ENCODE results near the gene ZNF260. TPM values are rescaled to one million over a fixed set of nuclear protein-coding genes. Genes with fewer than 3 reads are reported as not detected.
A peak's percentile ranks its signal among the peaks of the same experiment; 100 is the strongest.

The ZNF260 gene
- total RNA-seq, 1 experiment from 2014 or later, result 31.6 TPM

GRCh38 chr19:36488118-36488845 is 39.8 kb downstream of the ZNF260 start:
- Histone ChIP-seq H3K9ac (ENCODE audit: low read length) (peak overlapping the region; percentile 87), H3K36me3 (ENCODE audit: insufficient read depth, low read length) (peaks cover 9% of the 10 kb centered on the region; the same call in 1 of the 2 replicates), H3K4me1 (ENCODE audit: low read length) (peaks cover 9% of the 10 kb centered on the region), H2AFZ (ENCODE audit: low read length) (peak overlapping the region; percentile 94; the same call in 1 of the 2 replicates), H3K9me2 (replicated peaks; ENCODE audit: insufficient read depth, low read length) (no peaks in the 10 kb centered on the region), H3K79me2 (ENCODE audit: low read length) (peaks cover 50% of the 10 kb centered on the region), H3K4me2 (ENCODE audit: low read depth, low read length, poor library complexity, severe bottlenecking) (peak overlapping the region; percentile 88), H3K27ac (ENCODE audit: low read length) (peak overlapping the region; percentile 89), H3K4me3 (ENCODE audit: low read length) (peak overlapping the region; percentile 96), H4K20me1 (ENCODE audit: insufficient read depth, low read depth, low read length) (no peaks in the 10 kb centered on the region), H3K27me3 (ENCODE audit: low read length) (no peaks in the 10 kb centered on the region), H3K9me3 (ENCODE audit: low read length) (no peaks in the 10 kb centered on the region; the same call in 1 of the 2 replicates)
- DNase-seq, result no peak

GRCh38 chr19:36483653-36484052 is 44.4 kb downstream of the ZNF260 start:
- no peak overlapping the region for H3K27ac ChIP-seq (ENCODE audit: low read length)
- H3K27me3 ChIP-seq (ENCODE audit: low read length), result no peaks in the 10 kb centered on the region
- DNase-seq, result no peak
- no peaks in the 10 kb centered on the region for H3K9me2 ChIP-seq (replicated peaks; ENCODE audit: insufficient read depth, low read length)
- peaks cover 83% of the 10 kb centered on the region for H3K79me2 ChIP-seq (ENCODE audit: low read length)
- H3K36me3 ChIP-seq (ENCODE audit: insufficient read depth, low read length), result peaks cover 19% of the 10 kb centered on the region; the same call in 1 of the 2 replicates
- peaks cover 9% of the 10 kb centered on the region for H3K4me1 ChIP-seq (ENCODE audit: low read length)
- H3K9me3 ChIP-seq (ENCODE audit: low read length), result no peaks in the 10 kb centered on the region
- H2AFZ ChIP-seq (ENCODE audit: low read length), result no peak overlapping the region
- H3K9ac ChIP-seq (ENCODE audit: low read length), result no peak overlapping the region
- no peaks in the 10 kb centered on the region for H4K20me1 ChIP-seq (ENCODE audit: insufficient read depth, low read depth, low read length)
- no peak overlapping the region for H3K4me3 ChIP-seq (ENCODE audit: low read length)
- no peak overlapping the region for H3K4me2 ChIP-seq (ENCODE audit: low read depth, low read length, poor library complexity, severe bottlenecking)

GRCh38 chr19:36482876-36483275 is 45.2 kb downstream of the ZNF260 start:
- H3K27me3 ChIP-seq (ENCODE audit: low read length), result no peaks in the 10 kb centered on the region
- H3K36me3 ChIP-seq (ENCODE audit: insufficient read depth, low read length), result peaks cover 20% of the 10 kb centered on the region; the same call in 1 of the 2 replicates
- H3K9ac ChIP-seq (ENCODE audit: low read length), result no peak overlapping the region
- no peak overlapping the region for H3K4me2 ChIP-seq (ENCODE audit: low read depth, low read length, poor library complexity, severe bottlenecking)
- H3K4me1 ChIP-seq (ENCODE audit: low read length), result peaks cover 1% of the 10 kb centered on the region
- H3K9me3 ChIP-seq (ENCODE audit: low read length), result no peaks in the 10 kb centered on the region
- no peak overlapping the region for H3K27ac ChIP-seq (ENCODE audit: low read length)
- DNase-seq, result no peak
- H3K79me2 ChIP-seq (ENCODE audit: low read length), result peaks cover 81% of the 10 kb centered on the region
- H3K9me2 ChIP-seq (replicated peaks; ENCODE audit: insufficient read depth, low read length), result no peaks in the 10 kb centered on the region
- no peaks in the 10 kb centered on the region for H4K20me1 ChIP-seq (ENCODE audit: insufficient read depth, low read depth, low read length)
- H2AFZ ChIP-seq (ENCODE audit: low read length), result no peak overlapping the region
- no peak overlapping the region for H3K4me3 ChIP-seq (ENCODE audit: low read length)

Other genes with a start within 250 kb of the ZNF260 start
- gene ZFP14, start 149.1 kb downstream of the ZNF260 start, total RNA-seq (2014; rRNA removed; shearing (Covaris generic); ENCODE audit: low replicate concordance), result 8.1 and 8.4 TPM in 2 replicates
- 14.4 and 23.0 TPM in 2 replicates for gene ZFP82, start 109.6 kb downstream of the ZNF260 start, total RNA-seq (2014; rRNA removed; shearing (Covaris generic); ENCODE audit: low replicate concordance)
- 17.3 and 21.4 TPM in 2 replicates for gene ZNF566, start 38.7 kb downstream of the ZNF260 start, total RNA-seq (2014; rRNA removed; shearing (Covaris generic); ENCODE audit: low replicate concordance)
- gene ZNF529, start 45.0 kb upstream of the ZNF260 start, total RNA-seq (2014; rRNA removed; shearing (Covaris generic); ENCODE audit: low replicate concordance), result 12.2 and 23.1 TPM in 2 replicates
- gene ZNF382, start 77.0 kb upstream of the ZNF260 start, total RNA-seq (2014; rRNA removed; shearing (Covaris generic); ENCODE audit: low replicate concordance), result 2.9 and 6.1 TPM in 2 replicates
- 9.5 and 17.5 TPM in 2 replicates for gene ZNF461, start 138.6 kb upstream of the ZNF260 start, total RNA-seq (2014; rRNA removed; shearing (Covaris generic); ENCODE audit: low replicate concordance)
- gene ZNF567, start 159.3 kb upstream of the ZNF260 start, total RNA-seq (2014; rRNA removed; shearing (Covaris generic); ENCODE audit: low replicate concordance), result 13.9 and 18.8 TPM in 2 replicates
- 0.97 and 2.7 TPM in 2 replicates for gene ZNF850, start 244.5 kb upstream of the ZNF260 start, total RNA-seq (2014; rRNA removed; shearing (Covaris generic); ENCODE audit: low replicate concordance)